Measurements from ENCODE around the gene HNRNPH1.

HNRNPH1 gene

GRCh38 chr5:179601871-179602625 lies 21.4 kb downstream of the HNRNPH1 start:
- no peak for DNase-seq

GRCh38 chr5:179599973-179600372 lies 23.5 kb downstream of the HNRNPH1 start:
- DNase-seq = no peak

- no peak for DNase-seq
Observed at GRCh38 chr5:179599566-179599965, 23.9 kb downstream of the HNRNPH1 start.

GRCh38 chr5:179599100-179599499 lies 24.4 kb downstream of the HNRNPH1 start:
- no peak for DNase-seq

GRCh38 chr5:179596421-179596820 lies 27.1 kb downstream of the HNRNPH1 start:
- DNase-seq = peak; percentile 56 to 66

- no peak for DNase-seq
Observed at GRCh38 chr5:179595916-179596315, 27.6 kb downstream of the HNRNPH1 start.

GRCh38 chr5:179588166-179588565 lies 35.3 kb downstream of the HNRNPH1 start:
- no peak for DNase-seq

- DNase-seq = no peak
Observed at GRCh38 chr5:179585941-179586401, 37.5 kb downstream of the HNRNPH1 start.

GRCh38 chr5:179577286-179577960 lies 46.0 kb downstream of the HNRNPH1 start:
- DNase-seq = no peak

- no peak for DNase-seq
Observed at GRCh38 chr5:179572386-179572785, 51.1 kb downstream of the HNRNPH1 start.

GRCh38 chr5:179568721-179569120 lies 54.8 kb downstream of the HNRNPH1 start:
- DNase-seq = no peak

GRCh38 chr5:179564526-179564925 lies 58.9 kb downstream of the HNRNPH1 start:
- no peak for DNase-seq
